A549 (cell line): Measurements from ENCODE around the gene COL1A1.

Experiments
- MYC ChIP-seq: IDR thresholded peaks from 2 replicates; pipeline ENCODE4 v1.6.1; 2012; ENCODE audit warnings: mild to moderate bottlenecking, inconsistent platforms, low read length, improper control_type of control experiment, borderline replicate concordance
- TF ChIP-seq, protein P1 (sequence below): IDR thresholded peaks from 2 replicates; pipeline ENCODE4 v1.6.1; 2012; ENCODE audit warnings: low read depth, borderline replicate concordance
- TF ChIP-seq, protein P2 (sequence below): fragments of >200 bp; sonication (Bioruptor Twin); formaldehyde crosslinking; IDR thresholded peaks from 3 replicates; pipeline ENCODE4 v1.5.1; 2016

DNA sequence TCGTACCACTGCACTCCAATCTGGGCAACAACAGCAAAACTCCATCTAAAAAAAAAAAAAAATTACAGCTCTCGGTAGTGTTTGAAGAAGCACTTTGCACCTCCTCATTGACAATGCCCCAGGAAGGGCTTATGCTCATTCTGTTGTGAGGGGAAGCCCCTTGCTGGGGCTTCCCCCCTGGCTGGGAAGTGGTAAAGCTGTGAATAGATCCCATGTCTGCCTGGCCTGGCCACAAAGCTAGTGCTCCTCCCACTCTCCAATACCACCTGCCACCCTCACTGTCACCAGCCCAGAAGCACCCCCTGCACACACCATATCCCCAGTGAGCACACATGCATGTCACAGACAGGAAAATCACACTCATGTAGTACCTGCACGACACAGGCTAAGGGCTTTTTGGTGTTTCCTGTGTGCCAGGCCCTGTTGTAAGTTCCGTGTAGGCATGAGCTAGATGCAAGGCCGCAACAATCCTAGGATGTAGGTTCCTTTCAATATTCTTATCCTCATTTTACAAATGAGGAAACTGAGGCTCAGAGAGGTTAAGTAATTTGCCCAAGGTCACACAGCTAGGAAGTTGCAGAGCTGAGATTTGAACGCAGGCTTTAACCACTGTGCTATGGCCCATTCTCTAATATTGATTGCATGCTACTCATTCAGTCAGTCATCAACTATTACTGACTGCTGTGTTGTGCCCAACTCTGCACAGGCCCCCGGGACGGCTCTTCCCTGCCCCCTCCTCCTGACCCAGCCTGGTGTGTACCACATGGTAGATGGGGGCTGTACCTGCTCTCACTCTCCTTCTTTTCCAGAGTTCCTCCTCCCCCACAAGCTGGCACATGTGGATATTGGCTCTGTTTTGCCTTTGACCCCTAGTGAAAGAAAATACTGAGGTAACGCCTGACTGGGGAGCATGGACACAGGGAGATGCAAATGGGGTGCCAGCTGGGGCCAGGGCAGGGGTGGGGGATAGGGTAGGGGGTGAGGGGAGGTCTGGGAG lies 11.9 kb upstream of the COL1A1 start:
- TF ChIP-seq, protein P1, sequence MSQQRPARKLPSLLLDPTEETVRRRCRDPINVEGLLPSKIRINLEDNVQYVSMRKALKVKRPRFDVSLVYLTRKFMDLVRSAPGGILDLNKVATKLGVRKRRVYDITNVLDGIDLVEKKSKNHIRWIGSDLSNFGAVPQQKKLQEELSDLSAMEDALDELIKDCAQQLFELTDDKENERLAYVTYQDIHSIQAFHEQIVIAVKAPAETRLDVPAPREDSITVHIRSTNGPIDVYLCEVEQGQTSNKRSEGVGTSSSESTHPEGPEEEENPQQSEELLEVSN, result no peak
- TF ChIP-seq, protein P2, sequence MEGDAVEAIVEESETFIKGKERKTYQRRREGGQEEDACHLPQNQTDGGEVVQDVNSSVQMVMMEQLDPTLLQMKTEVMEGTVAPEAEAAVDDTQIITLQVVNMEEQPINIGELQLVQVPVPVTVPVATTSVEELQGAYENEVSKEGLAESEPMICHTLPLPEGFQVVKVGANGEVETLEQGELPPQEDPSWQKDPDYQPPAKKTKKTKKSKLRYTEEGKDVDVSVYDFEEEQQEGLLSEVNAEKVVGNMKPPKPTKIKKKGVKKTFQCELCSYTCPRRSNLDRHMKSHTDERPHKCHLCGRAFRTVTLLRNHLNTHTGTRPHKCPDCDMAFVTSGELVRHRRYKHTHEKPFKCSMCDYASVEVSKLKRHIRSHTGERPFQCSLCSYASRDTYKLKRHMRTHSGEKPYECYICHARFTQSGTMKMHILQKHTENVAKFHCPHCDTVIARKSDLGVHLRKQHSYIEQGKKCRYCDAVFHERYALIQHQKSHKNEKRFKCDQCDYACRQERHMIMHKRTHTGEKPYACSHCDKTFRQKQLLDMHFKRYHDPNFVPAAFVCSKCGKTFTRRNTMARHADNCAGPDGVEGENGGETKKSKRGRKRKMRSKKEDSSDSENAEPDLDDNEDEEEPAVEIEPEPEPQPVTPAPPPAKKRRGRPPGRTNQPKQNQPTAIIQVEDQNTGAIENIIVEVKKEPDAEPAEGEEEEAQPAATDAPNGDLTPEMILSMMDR, result peak; percentile 14; the same call in 1 of the 3 replicates
- TF ChIP-seq MYC, result no peak
